ENCODE measurements around the gene PLA2G6.

Gene PLA2G6

DNA sequence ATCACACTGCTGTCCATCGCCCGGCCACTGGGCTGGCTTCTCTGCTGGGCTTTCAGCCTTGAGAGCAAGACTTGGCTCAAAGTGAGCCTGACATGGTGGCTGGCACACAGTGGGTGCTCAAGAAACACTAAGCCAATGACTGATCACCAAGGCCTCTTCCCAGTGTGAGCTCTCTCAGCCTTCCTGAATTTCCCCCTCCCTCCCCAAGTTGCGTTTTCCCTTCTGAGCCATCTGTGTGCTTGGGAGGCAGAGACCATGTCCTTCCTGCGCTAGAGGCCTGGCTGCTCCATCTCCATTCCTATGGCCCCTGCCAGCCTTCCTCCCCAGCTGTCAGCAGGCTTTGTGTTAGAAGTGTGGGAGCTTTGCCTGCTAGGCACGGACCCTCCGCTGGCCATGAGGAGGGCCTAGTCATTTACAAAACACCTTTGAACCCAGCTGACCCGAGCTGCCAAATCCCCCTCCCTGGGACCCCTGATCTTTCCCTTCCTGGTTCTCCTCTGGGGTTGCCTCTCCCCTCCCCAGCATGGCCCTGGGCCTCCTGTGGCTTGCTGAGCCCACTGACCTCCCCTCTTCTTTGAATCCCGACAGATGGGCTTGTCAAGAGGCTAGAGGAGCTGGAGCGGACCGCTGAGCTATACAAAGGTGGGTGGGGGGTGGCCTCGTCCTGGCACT, 111.2 kb downstream of the PLA2G6 start:
- DNase-seq (ENCODE audit: low spot score), result no peak

DNA sequence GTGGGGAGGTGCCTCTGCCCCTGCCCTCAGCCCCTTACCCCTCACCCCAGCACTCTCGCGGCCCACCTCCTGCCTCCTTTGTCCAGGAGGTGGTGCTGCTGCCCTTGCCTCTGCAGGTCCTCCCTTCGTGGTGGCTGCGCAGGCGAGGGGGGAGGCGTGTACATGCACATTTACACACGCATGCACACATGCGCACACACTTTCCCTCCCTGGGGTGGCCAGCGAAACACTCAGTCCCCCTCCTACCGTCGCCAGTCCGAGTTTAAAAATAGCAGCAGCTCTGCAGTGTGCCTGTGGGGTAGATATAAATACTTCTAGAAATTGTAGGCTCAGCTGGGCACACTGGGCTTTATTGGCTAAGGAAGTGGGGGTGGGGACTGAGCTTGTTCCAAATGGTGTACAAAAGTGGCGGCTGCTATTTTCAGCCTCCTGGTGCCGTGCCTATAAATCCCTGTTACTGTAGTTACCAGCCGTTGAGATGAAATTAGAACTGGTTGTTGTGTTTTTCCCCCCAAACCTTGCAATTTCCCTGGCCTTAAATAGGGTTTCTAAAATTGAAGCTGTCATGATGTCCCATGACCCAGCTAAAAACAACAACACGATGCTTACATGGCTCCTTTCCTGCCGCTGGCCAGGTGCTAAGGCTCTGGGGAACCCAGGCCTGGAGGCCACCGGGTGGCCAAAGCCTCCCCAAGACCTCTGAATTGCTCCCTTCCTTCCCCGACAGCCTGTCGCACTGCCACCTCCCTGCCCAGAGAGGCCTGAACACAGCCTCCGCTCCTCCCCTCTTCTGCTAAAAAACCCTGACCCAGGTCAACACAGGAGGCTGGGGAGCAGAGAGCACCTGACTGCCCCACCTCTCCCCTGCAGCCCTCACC, 112.0 kb downstream of the PLA2G6 start:
- DNase-seq (ENCODE audit: low spot score), result peak; percentile 86

DNA sequence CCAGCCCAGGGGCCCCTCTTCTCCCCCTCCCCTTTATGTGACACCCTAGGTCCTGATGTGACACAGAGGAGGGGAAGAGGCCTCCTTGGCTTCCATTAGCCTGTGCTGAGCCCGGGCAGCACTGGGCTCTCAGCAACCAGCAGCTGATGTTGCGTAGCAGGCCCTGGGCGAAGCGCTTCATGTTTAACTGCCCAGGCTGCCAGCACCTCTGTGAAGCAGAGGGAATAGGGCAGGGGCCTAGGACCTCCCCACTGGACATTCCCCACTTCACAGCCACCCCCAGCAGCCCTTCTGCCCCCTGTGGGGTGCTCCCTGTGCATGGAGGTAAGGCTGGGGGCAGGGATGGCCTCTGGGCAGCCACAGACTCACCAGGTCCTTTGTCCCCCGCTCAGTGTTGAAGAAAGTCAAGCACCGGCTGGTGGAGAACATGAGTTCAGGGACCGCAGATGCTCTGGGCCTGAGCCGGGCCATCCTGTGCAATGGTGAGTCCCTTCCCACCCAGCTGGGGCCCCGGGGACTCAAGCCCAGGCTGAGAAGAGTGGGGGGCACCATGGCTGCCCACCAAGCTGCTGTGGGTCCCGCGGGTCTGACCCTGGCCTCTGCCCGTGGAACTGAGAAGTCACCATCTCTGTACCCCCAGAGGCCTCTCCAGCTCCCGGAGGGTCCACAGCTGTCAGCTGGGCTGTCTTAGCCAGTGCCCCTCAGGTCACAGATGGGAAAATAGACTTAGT, 112.8 kb downstream of the PLA2G6 start:
- no peak for DNase-seq (ENCODE audit: low spot score)

DNA sequence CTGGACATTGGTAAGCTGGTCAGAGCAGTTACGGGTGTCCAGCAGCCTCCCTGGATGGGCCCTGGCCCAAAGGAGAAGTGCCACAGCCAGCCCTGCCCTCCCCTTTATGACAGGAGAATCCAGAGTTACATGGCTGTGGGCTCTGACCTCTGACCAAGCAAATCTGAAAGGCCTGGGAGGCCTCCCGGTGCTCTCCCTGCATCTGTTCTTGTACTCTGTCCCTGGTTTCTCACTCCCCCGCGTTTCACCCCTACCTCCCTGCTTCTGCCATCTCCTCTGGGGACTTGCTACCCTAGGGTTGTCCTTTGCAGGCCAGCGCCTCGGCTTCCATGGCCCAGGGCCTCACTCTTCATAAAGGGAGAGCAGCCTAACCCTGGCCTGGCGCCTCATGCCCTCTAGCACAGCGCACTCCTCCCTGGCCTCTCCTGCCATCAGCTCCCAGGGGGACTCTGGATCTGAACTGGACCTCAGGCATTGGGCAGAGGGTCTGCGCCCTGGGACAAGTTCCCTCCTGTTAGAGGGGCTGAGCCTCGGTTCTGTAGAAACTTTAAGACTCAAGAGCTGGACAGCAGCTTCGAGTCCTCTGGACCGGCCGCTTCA, 113.8 kb downstream of the PLA2G6 start:
- DNase-seq (ENCODE audit: low spot score), result no peak

DNA sequence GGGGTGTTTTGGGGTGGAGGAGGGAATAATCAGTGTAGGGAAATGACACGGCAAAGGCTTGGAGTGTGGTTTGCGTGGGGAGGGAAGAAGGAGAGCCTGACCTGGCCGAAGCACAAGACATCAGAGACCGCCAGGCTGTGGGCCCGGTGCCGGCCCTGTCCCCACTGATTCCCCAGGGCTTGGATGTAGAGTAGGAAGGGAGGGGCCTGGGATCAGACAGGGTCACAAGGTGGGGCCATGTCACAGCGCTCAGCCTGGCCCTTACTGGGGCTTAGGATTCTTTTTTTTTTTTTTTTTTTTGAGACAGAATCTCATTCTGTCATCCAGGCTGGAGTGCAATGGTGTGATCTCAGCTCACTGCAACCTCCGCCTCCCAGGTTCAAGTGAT, 114.6 kb downstream of the PLA2G6 start:
- no peak for DNase-seq (ENCODE audit: low spot score)

DNA sequence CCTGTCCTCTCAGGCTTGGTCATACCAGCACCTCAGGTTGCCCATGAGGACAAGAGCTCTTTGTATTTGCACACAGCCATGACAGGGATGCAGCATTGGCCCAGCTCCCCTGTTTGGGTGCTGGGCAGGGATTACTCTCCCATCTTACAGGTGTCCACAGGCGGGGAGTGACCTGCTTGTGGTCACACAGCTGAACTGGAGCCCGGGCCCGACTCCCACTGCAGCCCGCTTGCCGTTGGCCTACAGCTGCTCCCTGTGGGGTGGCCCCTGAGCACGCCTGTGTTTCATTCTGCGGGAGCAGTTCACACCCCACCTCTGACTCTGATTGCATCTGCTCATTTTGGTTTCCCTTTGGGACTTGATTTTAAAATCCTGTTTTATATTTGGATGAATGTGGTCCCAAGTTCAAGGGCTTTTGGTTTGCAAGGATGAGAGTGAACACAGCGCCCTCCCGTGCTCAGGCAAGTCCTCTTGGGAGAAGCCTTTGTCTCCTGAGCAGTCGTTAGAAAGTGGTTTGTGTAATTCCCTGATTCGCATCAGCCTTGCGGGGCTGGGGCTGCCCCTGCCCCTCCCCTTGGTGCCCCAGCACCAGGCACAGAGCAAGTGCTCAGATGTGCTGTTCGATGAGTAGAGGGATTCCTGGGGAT, 115.1 kb downstream of the PLA2G6 start:
- peak; percentile 46 for DNase-seq (ENCODE audit: low spot score)

DNA sequence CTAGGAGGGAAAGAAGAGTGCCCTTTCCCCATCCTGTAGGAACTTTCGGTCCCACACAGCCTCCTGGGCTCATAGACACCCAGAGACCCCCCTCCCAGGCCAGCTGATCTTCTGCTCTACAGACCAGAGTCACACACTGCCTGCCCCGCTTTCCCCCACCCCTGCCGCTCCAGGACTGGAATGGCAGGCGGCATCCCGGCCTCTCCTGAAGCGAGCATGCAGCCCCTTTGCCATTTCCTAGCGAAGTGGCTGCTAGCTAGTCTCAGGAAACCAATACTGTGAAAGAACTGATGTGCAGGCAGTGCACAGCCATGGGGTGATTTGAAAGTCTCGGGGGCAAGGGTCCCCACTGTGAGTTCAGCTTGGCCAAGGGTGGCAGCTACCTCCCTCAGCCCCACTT, 116.1 kb downstream of the PLA2G6 start:
- no peak for DNase-seq (ENCODE audit: low spot score)

DNA sequence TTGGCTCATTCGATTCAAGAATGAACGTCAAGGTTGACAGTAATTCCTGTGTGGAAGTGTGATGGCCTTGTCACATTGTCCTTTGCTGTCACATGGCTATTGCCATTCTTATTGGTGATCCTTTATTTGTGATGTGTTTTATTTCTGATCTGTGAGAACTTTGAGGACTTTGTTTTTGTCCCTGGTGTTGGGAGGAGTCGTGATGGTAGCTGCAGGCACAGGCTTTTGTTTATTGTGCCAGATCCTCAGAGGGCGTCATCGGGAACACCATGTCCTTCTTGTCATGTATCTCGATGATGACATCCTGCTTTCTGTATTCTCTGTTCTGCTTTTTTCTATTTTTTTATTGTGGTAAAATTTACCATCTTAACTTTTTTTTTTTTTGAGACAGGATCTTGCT, 118.8 kb downstream of the PLA2G6 start:
- DNase-seq (ENCODE audit: low spot score), result peak; percentile 88
